ENCODE results near the gene CRB1.
"Not testable (repeated sequence)": the region's sequence is repeated elsewhere in the genome, so short reads cannot be mapped to it uniquely, and the experiment has no call there.

CRB1 gene

DNA sequence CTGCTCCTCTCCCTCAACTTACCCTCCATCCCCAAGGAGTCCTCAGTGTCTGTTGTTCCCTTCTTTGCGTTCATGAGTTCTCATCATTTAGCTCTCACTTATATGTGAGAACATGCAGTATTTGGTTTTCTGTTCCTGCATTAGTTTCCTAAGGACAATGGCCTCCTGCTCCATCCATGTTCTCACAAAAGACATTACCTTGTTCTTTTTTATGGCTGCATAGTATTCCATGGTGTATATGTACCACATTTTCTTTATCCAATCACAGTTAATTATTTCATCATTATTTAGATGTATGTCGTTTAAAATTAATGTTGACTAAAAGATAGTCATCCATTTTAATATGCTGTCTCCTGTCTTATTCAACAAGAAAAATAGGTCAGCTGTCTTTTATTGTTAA, 134.1 kb downstream of the CRB1 start:
- DNase-seq (ENCODE audit: low spot score), result no peak

- not testable (repeated sequence) for DNase-seq (ENCODE audit: low spot score)
Observed at GRCh38 chr1:197404774-197405173, 136.7 kb downstream of the CRB1 start.

- not testable (repeated sequence) for DNase-seq (ENCODE audit: low spot score)
Observed at GRCh38 chr1:197405614-197406013, 137.6 kb downstream of the CRB1 start.

GRCh38 chr1:197413564-197413963, 145.5 kb downstream of the CRB1 start:
- DNase-seq (ENCODE audit: low spot score), result no peak

DNA sequence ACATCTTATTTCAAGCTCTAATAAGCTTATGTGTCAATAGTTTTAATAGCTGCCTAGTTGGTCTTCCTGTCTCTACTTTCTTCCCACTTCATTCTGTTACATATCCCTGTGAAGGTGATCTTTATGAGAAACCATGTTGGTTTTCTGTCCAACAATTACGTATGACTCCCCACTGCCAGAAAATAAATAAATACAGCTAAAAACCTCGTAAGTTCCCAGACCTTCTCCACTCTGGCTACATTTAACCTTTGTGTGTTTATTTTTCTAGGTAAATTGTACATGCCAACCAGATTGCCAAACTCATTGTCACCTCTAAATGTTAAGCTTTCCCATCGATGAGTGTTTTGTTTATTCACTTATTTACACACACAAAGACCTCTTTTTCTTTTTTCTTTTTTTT, 147.2 kb downstream of the CRB1 start:
- no peak for DNase-seq (ENCODE audit: low spot score)

- DNase-seq (ENCODE audit: low spot score), result no peak
Observed at GRCh38 chr1:197418693-197419092, 150.6 kb downstream of the CRB1 start.

GRCh38 chr1:197422993-197423392, 154.9 kb downstream of the CRB1 start:
- DNase-seq (ENCODE audit: low spot score), result no peak

DNA sequence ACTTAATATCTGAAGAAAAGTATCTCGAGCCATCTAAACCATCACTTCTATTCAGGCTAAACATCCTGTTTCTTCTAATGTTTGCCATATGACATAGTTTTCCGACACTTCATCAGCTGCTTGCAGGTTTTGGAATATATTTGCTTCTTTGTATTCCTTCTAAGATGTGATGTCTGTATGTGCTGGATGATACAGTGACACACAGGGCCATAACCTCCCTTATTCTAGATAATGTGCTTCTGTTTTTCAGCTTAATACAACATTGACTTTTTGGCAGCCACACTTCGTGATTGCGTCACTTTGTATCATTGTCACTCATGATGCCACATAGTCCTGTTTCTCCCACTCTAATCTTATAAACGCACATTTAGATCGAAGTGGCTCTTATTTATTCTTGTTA, 156.3 kb downstream of the CRB1 start:
- DNase-seq (ENCODE audit: low spot score), result no peak

DNA sequence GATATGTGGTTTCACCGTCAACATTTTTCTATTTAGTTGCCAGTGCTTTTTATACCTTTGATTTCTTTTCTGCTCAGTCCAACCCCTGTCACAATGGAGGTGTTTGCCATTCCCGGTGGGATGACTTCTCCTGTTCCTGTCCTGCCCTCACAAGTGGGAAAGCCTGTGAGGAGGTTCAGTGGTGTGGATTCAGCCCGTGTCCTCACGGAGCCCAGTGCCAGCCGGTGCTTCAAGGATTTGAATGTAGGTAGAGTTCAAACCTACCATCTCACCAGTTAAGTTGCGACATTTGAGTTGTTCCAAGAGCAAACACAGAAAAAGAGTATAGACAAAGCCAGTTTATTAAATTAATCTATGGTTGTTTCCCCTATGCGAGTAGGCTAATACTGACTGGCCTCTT, 161.3 kb downstream of the CRB1 start:
- DNase-seq (ENCODE audit: low spot score), result no peak

DNA sequence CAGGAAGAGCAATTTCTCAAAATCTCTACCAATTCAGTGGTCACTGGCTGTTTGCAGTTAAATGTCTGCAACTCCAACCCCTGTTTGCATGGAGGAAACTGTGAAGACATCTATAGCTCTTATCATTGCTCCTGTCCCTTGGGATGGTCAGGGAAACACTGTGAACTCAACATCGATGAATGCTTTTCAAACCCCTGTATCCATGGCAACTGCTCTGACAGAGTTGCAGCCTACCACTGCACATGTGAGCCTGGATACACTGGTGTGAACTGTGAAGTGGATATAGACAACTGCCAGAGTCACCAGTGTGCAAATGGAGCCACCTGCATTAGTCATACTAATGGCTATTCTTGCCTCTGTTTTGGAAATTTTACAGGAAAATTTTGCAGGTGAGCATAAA, 167.2 kb downstream of the CRB1 start:
- DNase-seq (ENCODE audit: low spot score), result no peak

- DNase-seq (ENCODE audit: low spot score), result no peak
Observed at GRCh38 chr1:197437601-197438000, 169.5 kb downstream of the CRB1 start.

- DNase-seq (ENCODE audit: low spot score), result no peak
Observed at GRCh38 chr1:197438010-197438790, 170.1 kb downstream of the CRB1 start.

DNA sequence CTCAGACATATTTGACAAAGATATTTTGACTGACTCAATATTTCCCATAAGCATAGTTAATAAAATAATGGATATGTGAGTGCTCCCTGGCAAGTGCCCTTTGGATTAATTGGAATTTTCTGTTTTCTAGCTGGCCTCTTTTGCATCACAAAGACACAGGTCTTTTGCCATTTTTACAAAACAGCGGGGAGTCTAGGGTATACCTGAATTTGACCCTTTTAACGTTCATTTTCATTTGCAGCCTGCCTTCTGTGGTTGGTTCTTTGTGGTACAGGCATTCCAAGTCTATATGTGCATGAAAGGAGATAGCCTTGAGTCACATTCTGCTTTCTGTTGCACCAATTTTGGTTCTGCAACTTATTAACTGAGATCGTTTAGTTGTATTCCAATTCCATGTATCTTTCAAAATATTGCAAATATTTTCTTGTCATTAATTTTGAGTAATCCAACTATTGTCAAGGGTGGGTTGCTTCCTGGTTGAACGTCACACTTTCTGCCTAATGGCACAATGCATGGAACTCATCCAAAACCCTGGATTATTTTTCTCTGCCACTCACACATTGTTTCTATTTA, 171.7 kb downstream of the CRB1 start:
- no peak for DNase-seq (ENCODE audit: low spot score)

DNA sequence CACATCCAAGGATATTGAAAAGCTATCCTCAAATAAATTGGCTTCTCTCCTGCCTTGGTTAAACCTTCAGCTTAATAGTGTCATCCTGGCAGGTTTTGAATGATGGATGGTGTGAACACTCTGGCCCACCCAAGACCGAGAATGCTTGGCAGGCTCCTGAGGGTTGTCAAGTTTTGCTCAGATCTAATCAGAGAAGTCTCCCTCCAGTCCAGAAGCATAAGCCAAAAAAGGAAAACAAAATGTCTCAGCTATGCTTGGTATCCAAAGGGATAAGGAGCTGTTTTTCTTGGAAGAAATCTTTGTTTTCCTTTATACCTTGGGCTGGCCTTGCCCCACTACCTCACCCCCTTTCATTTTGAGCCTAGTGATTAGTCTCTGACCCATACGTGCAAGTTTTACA, 172.7 kb downstream of the CRB1 start:
- DNase-seq (ENCODE audit: low spot score), result no peak

- no peak for DNase-seq (ENCODE audit: low spot score)
Observed at GRCh38 chr1:197441999-197442414, 174.0 kb downstream of the CRB1 start.

GRCh38 chr1:197444755-197445154, 176.7 kb downstream of the CRB1 start:
- DNase-seq (ENCODE audit: low spot score), result no peak

DNA sequence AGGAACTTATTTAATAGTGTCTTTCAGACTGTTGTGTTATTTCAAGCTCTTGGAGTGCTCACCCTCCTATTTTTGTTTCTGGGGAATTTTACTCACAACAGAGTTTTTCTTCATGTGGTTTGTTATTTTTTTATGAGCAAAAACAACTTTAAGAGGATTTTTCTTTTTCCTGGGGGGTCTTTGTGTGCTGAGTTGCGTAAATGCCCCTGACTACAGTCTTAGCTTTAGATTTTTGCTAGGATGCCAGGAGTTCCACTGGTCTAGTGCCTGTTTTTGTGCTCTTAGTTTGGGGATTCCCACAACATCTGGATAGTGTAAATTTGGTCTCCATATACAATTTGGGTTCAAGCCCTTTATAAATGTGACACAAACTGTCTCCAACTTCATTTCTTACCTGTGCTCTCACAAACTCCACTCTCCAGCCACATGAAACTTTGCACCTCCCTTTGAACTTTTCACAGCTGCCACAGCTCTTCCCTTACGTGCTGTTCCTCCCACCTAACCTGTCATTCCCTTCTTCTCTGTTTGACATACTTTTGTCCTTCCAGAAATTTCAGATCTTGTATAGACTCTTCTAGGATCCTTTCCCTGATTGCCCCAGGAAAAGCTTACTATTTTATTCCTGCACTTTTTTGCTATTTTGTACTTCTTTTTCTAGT, 180.2 kb downstream of the CRB1 start:
- no peak for DNase-seq (ENCODE audit: low spot score)

DNA sequence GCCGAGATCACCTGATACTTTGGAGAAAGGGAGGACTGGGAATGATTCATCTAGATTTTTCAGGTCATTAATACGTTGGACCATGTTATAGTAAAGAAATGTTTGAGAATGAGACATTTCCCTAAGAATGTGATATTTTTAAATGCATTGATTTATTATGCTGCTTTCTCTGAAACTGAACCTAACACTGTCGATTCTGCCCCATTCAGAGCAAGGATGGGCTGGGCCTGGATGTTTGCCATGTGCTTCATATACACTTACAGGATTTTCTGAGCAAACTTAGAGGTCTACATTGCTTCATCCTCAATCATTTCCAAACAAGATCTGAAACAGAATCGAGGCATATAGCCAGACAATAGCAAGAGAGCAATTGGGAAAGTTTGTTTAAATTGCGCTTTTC, 183.3 kb downstream of the CRB1 start:
- DNase-seq (ENCODE audit: low spot score), result no peak

DNA sequence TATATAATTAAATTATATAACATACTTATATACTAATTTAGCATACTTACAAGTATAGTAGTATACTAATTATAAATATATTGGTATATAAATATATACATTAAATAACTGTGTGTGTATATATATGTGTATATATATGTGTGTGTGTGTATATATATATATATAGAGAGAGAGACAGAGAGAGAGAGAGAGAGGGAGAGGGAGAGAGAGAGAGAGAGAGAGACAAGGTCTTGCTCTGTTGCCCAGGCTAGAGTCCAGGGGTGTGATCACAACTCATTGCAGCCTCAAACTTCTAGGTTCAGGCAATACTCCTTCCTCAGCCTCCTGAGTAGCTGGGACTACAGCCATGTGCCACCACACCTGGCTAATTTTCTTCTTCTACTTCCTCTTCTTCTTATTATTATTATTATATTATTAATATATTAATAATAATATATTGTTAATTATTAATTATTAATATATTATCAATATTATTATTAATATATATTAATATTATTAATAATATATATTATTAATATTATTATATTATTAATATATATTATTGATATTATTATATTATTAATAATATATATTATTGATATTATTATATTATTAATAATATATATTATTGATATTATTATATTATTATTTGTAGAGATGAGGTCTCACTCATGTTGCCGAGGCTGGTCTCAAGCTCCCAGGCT, 185.5 kb downstream of the CRB1 start:
- DNase-seq (ENCODE audit: low spot score), result no peak

DNA sequence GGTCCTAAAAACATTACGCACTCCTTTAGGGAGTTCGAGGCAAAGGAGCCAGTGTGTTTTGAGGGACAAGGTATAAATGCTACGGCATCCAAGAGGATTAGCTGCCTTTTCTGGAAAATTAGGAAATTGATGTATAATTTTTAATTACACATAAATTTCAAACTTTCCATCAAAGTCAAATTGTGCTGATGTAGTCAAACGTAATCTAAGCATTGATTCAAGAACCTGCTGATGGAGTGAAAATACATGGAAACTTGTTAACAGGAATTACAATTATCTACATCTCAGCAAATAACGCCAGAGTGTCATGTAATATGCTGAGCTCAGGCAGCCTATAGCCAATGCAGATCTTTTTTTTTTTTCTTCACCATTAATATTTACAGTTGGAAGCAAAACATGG, 194.5 kb downstream of the CRB1 start:
- no peak for DNase-seq (ENCODE audit: low spot score)

GRCh38 chr1:197463142-197463541, 195.1 kb downstream of the CRB1 start:
- no peak for DNase-seq (ENCODE audit: low spot score)

DNA sequence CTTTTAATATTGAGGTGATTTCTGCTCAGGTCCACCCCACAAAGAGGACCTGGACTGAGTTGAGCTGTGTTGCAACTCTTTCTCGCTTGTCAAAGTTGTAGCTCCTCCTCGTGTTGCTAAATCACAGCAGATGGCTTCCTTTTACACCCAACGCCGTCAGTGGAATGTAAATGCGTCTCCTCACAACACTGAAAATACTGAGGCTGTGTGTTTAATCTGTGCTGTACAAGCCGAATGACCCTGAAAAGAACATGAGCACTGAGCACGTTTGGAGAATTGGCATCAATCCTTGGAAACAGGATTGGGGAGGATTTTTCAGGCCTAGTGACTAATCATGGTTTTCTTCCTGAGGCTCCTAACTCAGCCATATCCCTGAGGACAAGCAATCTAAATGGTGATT, 196.0 kb downstream of the CRB1 start:
- no peak for DNase-seq (ENCODE audit: low spot score)
